ENCODE results near the gene TXNRD2. TPM values are rescaled to one million over a fixed set of nuclear protein-coding genes. Genes with fewer than 3 reads are reported as not detected.

Gene TXNRD2
- total and polyA plus RNA-seq, 2 experiments from 2014 or later, result 11.2 to 12.4 TPM

- no peak for TF ChIP-seq ZNF462 (CRISPR knock-in tag; IDR thresholded peaks at IDR 0.05)
- TF ChIP-seq EZH2phosphoT487 (IDR thresholded peaks at IDR 0.05; ENCODE audit: unreplicated experiment), result no peak
- TF ChIP-seq JUNB (IDR thresholded peaks at IDR 0.05; ENCODE audit: unreplicated experiment), result no peak
- no peak for TF ChIP-seq NANOG (IDR thresholded peaks at IDR 0.05; ENCODE audit: borderline replicate concordance)
- TF ChIP-seq ZNF331 (CRISPR knock-in tag; IDR thresholded peaks at IDR 0.05; ENCODE audit: low read depth), result no peak
Measured at GRCh38 chr22:19886605-19887255, 54.9 kb downstream of the TXNRD2 start (continued).

- no peaks in the 10 kb centered on the region for H3K9me3 Mint-ChIP-seq
- Histone ChIP-seq H3K36me3 (ENCODE audit: insufficient read depth) (no peaks in the 10 kb centered on the region), H3F3A (replicated peaks; ENCODE audit: low read depth) (no peaks in the 10 kb centered on the region; the same call in 1 of the 2 replicates), H2AFZ (no peak overlapping the region), H3K79me2 (replicated peaks; ENCODE audit: insufficient read depth) (no peaks in the 10 kb centered on the region), H3K27ac (ENCODE audit: low read depth) (no peak overlapping the region), H4K20me1 (replicated peaks; ENCODE audit: insufficient read depth) (no peaks in the 10 kb centered on the region), H3K4me1 (ENCODE audit: insufficient read depth) (peaks cover 13% of the 10 kb centered on the region), H3K27me3 (ENCODE audit: insufficient read depth) (no peaks in the 10 kb centered on the region), H3K9me2 (ENCODE audit: insufficient read depth) (no peaks in the 10 kb centered on the region), H3K4me2 (no peak overlapping the region), H3K4me3 (no peak overlapping the region)
- peaks cover 23% of the 10 kb centered on the region for H3K4me1 Mint-ChIP-seq
- DNase-seq (ENCODE audit: low spot score) (no peak), ATAC-seq (no peak)
- H3K4me3 Mint-ChIP-seq, result no peak overlapping the region
- no peak overlapping the region for H3K27ac Mint-ChIP-seq
- H3K27me3 Mint-ChIP-seq (ENCODE audit: insufficient read depth, low read depth, poor library complexity), result peaks cover 19% of the 10 kb centered on the region
- H3K36me3 Mint-ChIP-seq (ENCODE audit: low read depth), result no peaks in the 10 kb centered on the region; the same call in 2 of the 3 replicates
- TF ChIP-seq POLR2AphosphoS5 (IDR thresholded peaks at IDR 0.05; ENCODE audit: low read depth) (no peak), ETS1 (IDR thresholded peaks at IDR 0.05) (no peak), CTCF (conservative IDR thresholded peaks at IDR 0.05; ENCODE audit: low read depth in 2 of 2) (no peak)
Measured at GRCh38 chr22:19885841-19886592, 55.6 kb downstream of the TXNRD2 start.
